ENCODE results near the gene ATP6V0D1.
A peak's percentile ranks its signal among the peaks of the same experiment; 100 is the strongest.

Gene ATP6V0D1

DNA sequence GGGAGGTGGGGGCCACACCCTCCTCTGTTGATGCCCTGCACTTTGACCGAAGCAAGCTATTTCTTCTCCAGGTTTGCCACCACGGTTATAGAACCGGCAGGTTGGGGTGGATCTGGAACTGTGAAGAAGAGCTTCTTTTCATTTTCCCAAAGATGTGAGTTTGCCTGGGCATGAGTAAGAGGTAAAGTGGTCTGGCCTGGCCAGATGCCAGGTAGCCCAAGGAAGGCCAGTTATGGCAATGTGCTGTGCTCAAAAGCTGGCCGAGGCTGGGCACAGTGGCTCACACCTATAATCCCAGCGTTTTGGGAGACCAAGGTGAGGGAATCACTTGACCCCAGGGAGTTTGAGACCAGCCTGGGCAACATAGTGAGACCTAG lies 18.7 kb downstream of the ATP6V0D1 start:
- no peak for ATAC-seq

GRCh38 chr16:67461600-67462278 lies 19.2 kb downstream of the ATP6V0D1 start:
- ATAC-seq: no peak

DNA sequence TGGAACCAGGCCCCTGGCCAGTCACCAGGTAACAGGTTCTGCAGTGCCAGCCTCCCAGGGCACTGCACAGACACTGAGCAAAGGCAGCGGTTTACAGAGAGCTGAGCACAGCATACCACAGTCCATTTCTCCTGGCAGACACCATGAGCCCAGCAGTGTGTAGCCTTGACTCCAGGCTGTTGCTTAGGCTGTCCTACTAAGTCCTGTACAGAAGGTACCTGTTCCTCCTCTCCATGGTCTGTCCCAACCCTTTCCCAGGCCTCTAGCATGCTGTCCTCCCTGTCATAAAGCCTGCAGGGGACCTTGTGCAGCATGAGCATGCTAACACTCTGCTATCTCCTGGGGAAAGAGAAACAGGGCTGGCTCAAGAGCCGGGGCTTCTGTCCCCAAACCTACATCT lies 20.0 kb downstream of the ATP6V0D1 start:
- ATAC-seq: no peak

DNA sequence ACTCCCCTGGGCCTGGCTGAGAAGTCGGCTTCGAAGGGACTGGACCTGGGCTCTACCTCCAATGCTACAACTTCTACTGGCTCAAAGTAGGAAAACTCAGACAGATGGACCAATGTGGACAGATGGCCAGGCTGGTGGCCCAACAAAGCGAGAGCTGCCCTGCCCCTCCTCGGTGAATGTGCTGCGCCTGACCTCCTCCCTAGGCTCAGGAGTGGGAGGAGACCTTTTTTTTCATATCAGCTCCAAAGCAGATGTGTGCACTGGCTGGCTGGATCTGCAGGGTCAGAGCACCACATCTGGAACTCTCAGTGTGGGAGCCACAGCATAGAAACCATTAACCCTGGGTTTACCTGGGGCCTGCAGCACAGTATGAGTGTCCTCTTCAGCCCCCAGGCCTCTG lies 20.8 kb downstream of the ATP6V0D1 start:
- ATAC-seq: no peak

DNA sequence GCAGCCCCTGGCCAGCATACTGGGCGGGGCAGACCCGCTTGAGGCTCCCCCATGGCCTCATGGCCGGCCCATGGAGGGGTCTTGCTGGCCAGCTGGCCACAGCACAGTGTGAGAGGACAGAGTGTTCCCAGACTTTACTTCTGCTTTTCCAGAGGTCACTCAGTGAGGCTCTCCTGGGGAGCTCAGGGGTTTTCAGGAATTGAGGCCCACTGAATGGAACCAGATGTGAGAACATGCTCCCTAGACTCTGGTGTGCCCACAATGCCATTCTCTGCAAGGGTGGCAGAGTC lies 21.2 kb downstream of the ATP6V0D1 start:
- ATAC-seq: no peak

- no peak for ATAC-seq
Observed at GRCh38 chr16:67459066-67459860, 21.7 kb downstream of the ATP6V0D1 start.

GRCh38 chr16:67458121-67458641 lies 22.8 kb downstream of the ATP6V0D1 start:
- ATAC-seq: no peak

GRCh38 chr16:67457611-67458010 lies 23.3 kb downstream of the ATP6V0D1 start:
- no peak for ATAC-seq

DNA sequence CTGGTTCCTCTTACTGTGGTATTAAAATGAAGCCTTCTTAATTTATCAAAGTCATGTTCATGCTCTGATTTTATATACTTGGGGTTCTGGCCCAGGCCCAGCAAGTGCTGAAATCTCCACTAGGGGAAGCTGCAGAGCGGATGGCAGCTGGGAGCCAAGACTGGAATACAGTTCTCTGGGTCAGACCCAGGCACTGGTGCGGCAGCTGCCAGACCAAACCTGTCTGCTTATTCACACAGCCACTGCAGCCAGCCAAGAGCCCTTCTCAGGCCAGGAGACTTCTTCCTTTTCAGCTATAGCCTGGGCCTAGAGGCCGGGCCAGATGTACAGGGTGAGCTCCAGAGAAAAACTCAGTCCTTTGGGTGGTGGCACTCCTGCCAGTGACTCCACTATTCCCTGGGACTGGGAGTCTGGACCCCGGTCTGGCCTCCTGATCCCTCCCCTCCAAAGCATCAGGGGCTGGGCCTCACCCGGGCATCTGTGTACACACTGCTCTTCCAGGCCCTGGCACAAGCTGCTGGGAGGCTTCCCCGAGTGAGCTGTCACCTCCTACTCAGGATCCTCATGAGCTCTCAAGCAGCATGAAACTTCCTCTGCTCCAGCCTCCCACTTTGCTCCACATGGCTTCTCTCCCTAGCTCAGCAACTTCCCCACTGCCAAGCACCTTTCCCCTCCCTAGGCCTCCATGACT lies 24.4 kb downstream of the ATP6V0D1 start:
- ATAC-seq: no peak

DNA sequence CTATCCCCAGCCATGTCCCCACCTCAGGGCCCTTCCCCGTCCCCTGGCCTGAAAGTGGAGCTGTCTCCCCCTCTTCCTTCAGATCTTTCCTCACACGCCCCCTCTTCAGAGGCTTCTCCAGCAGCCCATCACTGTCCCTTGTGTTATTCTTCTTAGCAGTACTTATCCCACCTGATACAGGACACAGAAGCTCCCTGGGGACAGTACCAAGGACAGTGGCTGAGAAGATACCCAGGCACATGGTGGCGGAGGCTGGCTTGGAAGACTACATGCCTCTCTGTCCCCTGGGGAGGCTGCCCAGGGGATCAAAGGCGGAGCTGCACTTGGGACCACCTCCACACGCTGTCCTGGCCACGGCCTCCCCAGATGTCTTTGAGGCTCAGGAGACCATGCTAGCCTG lies 26.1 kb downstream of the ATP6V0D1 start:
- ATAC-seq: no peak

GRCh38 chr16:67454104-67454503 lies 26.9 kb downstream of the ATP6V0D1 start:
- ATAC-seq: no peak

DNA sequence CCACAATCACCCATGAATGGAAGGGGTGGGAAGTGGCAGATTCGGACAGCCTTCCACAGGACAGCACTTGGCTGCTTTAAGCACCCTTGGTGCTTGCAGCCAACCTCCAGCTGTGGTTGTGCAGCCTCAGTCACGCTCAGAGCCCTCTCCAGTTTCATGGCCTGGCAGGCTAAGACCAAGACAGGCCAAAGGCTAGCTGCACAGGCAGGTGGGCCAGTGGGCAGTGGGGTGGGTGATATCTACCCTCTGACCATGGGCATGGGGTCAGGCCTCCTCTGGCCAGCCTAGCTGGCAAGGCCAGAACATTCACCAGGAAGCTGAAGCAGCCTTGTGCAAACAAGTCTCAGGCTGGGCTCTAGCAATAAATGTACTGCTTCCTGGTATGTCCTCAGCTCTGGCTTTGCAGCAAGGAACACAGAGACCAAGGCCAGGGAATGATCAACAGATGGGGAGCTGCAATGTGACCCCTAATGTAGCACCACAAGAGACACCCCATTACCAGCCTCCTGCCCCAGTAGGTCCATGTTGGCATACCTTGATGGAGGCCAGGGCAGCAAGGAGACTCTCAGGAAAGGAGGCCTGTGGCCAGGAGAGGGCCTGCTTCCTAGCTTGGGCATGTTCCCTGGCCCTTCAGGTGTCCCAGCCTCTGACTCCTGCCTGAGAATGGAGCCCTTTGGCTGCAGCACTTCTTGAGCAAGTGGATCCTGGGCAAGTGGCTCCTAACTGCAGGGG lies 29.1 kb downstream of the ATP6V0D1 start:
- ATAC-seq: no peak

GRCh38 chr16:67451061-67451703 lies 29.8 kb downstream of the ATP6V0D1 start:
- ATAC-seq: no peak

DNA sequence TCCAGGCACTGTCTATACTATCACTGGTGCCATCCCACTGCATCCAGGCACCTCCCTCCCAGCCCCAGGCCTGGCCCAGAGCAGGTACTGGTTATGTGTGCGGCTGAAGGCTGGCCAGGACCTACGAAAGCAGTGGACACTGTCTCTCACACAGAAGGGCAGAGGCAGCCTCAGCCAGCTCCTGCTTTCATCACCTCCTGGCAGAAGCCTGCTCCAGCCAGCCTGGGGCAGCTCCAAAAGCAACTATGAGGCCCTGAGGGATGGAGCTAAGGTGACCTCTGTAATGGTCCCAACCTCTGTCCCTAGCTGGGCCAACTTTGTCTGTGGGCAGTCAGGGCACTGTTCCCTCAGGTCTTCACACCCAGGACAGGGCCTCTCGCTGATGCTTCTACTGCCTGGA lies 31.2 kb downstream of the ATP6V0D1 start:
- ATAC-seq: no peak

DNA sequence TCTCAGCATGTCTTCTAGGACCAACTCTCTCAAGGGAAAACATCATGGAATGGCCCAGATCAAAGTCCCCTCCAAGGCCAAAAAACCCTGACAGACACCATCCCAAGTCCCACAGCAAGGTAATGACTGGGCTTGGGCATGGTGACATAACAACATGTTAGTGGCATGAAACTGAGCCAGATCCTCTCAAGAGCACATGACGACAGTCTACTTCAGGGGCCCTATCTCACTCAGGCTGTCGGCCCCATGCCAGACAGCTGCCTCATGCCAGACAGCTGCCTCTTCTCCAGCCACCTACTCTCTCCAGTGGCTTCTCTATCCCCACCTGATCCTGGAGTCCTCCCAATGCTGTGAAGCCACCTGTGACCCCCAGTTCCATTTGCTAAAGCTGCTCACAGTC lies 31.6 kb downstream of the ATP6V0D1 start:
- no peak for ATAC-seq

GRCh38 chr16:67448580-67448979 lies 32.4 kb downstream of the ATP6V0D1 start:
- no peak for ATAC-seq

DNA sequence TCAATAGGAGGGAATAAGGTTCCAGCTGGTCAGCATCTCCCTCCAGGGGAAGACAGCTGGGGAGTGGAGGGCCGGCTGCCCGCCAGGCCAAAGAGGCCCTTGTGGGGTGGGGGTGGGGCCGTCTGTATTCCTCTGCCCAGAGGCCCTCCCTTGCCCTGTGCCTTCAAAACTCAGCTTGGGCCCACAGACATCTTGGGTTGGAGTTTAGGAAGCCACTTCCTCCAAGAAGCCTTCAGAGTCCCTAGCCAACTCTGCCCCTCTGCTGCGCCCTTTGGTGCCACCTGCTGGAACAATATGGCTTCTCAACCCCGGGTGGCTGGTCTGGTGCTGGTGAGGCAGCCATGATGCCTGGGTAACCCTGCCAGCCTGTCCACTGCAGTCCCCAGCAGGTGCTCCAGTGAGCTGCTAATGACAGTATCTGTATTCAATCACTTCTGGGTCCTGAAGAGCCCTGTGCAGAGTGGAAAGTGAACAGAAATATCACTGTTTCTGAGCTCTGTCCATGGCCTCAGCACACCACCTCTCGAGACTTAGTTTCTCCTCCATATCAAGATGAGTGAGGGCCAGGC lies 33.4 kb downstream of the ATP6V0D1 start:
- peak; percentile 76 to 89 for ATAC-seq

DNA sequence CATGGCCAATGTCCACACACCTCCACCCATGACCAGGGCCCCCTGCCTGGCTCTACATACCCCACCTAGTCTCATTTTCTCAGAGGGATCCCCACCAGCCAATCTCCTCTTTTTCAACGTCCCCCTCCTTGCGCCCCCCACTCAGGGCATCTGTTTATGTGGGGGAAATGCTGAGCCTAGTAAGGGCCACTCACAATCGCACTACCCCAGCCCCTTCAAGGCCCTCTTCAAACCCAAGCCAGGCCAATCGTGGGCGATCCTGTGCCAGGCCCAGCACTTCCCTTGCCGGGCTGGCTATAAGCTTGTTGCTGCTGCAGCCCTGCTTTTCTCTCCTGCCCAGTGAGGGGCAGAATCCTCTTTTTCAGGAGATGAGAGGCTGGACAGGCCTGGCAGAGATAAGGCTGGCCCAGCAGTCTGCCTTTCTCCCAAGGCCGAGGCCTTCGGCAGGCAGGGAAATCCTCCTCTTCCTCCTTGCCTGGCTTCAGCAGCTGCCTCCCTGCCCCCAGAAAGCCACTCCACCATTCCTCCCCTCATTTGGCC lies 33.9 kb downstream of the ATP6V0D1 start:
- ATAC-seq: no peak

DNA sequence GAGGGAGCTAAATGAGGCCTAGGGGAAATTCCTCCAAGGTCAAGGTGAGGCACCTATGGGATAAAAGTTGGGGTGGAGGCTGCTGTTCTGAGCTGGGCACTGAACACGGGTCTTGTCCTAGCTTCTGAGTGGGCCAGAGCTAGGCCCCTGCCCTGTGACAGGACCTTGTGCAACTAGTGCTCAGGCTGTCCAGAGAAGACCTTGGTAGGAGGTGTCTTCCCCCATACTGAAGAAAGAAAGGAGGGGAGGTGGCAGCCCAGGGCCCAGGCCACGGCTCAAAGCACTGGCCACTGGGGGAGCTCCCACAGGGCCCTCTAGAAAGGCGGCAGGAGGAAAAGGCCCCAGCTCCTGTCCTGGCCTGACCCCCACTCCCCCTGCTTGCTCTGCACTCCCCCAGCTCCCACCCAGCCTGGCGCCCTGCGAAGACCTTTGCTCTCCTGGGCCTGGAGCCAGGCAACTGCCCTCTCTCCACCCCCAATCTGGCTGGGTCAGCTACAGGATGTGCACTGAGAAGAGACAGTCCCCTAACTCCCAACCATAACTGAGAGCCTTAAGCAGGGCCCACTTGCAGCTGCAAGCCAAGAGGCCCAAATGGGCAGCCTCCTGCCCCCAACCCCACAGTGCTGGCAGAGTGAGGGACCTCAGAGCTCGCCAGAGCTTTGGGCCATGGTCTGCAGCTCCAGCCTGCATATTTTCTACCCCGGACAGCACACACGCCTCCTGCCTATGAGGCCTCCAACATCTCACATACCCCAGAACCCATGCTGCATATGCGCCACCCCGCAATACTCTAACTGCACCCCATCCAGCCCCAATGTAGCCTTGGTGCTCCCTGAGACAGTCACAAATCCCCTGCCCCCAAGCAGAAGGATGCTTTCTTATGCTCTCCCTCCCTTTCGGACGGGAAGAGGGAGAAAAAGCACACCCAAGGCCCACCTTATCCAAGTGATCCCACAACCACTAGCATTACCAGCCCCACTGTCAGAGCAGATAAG lies 34.7 kb downstream of the ATP6V0D1 start:
- ATAC-seq: no peak

DNA sequence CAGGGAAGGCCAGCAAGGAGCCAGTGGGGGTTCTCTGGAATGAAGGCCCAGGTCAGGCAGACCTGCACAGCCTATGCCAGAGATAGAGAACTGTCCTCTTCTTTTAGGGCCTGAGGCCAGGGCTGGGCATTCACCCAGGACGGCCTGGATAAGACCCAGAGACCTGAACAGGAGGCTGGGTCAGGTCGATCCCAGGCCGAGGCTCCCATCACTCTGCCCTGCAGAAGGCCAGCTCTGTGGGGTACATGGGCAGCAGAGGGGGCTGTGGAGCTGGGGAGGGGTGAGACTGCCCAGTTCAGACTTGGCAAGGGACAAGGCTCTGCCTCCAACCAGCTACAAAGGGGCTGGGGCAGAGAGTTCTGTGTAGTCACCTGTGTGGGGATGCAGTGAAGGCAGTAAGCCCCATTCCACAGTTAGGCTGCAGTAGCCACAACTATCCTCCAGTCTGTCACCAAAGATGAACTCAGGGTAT lies 35.5 kb downstream of the ATP6V0D1 start:
- ATAC-seq: no peak

DNA sequence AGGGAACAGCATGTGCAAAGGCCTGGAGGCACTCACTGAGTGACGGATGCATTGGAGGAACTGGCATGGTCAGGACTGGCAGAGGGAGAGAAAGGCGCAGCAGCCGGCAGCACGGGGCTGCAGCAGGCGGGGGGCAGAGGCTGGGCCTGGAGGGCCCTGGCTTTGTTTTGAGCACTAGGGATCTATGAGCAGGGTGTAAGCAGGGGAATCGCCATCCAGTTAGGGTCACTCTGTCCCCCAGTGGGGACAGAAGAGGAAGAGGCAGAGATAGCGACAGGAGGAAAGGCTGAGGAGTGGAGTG lies 35.9 kb downstream of the ATP6V0D1 start:
- ATAC-seq: no peak
